NCI-H2196 treated with DMSO at 0.1 percent for 48 hours (cell line): ENCODE measurements around the gene FLNB.
"Not testable (repeated sequence)": the region's sequence is repeated elsewhere in the genome, so short reads cannot be mapped to it uniquely, and the experiment has no call there.

ENCODE experiments used
- DNase-seq: peaks from one replicate; lab custom pipeline; 2025; ENCODE audit not compliant: unreplicated experiment; lab: John Stamatoyannopoulos, UW

FLNB gene

GRCh38 chr3:58051658-58052261, 43.5 kb downstream of the FLNB start:
- not testable (repeated sequence) for DNase-seq

- DNase-seq: no peak
Observed at GRCh38 chr3:58052373-58053273, 44.4 kb downstream of the FLNB start.

DNA sequence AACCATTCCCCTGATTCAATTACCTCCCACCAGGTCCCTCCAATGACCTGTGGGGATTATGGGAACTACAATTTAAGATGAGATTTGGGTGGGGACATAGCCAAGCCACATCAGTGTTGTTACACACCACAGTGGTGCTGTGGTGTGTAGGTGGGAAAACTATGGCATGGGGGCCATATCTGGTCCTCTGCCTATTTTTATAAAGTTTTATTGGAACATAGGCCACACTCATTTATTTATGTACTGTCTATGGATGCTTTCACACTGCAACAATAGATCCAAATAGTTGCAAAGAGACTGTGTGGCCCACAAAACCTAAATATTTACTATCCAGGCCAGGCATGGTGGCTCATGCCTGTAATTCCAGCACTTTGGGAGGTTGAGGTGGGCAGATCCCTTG, 46.4 kb downstream of the FLNB start:
- no peak for DNase-seq

GRCh38 chr3:58055314-58055713, 47.1 kb downstream of the FLNB start:
- no peak for DNase-seq

GRCh38 chr3:58055891-58056290, 47.7 kb downstream of the FLNB start:
- not testable (repeated sequence) for DNase-seq

- no peak for DNase-seq
Observed at GRCh38 chr3:58058361-58059263, 50.4 kb downstream of the FLNB start.

- DNase-seq: no peak
Observed at GRCh38 chr3:58059349-58060321, 51.4 kb downstream of the FLNB start.

DNA sequence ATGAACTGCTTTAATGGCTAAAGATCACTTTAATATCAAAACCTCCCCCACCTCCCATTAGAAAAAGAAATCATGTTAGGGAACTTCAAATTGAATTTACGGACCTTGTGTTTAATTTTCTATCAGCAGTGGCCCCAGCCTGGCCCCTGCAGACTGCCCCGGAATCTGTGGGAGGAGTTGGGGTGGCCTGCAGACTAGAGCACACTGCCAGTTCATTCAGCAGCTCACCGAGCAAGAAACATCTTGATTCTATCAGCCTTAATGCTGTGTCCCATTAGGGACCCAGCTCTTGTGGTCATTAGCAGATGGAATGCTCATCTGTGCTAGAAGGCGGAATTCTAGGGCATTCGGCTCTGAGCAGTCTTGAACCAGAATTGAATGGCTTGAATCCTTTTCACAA, 54.2 kb downstream of the FLNB start:
- DNase-seq: no peak

- DNase-seq: no peak
Observed at GRCh38 chr3:58063022-58063815, 55.0 kb downstream of the FLNB start.

DNA sequence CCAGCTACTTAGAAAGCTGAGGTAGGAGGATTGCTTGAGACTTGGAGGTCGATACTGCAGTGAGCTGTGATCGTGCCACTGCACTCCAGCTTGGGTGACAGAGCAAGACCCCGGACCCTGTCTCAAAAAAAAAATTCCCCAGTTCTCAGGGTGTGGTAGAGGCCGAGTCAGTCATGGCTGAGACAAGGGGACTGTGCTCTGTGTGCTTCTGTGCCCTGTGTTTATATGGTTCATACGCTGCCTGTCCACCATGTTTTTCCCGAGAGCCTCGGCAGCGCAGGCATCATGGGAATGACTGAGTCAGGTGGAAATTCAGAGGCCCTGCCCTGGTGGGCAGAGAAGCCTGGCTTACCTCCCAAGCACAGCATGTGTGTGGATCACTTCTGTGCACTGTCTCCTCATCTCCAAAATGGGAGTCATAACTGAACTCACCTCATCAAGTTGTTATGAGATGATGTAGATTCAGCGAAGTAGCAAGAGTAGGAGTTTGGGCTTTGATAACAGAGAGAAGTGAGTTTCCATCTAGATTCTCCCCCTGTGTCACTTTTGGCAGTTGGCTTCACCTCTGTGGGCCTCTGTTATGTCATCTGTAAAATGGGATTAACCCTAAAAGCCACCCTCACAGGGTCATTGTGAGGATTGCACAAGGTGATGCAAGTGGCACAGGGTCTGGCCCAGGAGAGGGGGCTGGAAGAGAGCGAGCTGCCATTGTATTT, 56.9 kb downstream of the FLNB start:
- DNase-seq: no peak

DNA sequence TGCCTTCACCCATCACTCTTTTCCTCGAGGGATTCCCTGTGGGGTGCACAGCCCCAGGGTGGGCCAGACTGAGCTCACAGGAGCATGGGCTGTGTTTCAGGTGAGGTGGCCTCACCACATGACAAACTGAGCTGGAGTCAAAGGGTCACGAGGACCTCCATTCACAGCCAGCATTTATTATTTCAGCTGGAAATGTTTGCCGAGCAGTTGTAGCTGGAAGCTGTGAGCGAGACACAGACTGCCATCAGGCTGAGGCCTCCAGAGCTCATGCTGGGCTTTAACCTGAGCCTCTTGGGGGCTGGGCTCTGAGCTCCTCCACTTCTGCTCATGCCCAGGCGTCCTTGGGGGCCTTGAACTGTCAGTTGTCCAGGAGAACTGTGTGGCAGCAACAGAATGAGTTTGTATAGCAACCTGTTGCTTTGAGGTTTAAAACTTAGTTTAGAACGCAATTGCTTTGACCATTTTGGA, 57.5 kb downstream of the FLNB start:
- DNase-seq: no peak

DNA sequence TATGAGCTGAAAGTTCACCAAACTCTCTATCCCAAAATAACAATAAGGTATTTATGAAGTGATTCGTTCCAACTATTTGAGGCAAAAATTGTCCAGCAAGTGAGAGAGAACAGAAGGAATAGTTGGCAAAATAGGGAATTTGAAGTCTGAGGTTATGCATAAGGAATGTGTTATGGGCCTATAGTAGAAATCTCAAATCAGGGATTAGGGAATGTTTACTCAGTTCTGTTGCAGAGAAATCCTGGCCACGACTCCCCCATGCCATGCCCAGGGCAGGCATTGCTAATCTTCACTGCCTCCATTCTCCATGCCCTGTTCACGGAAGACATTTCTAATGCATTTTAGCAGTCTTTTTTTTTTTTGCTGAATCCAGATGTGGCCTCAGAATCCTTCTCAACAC, 58.6 kb downstream of the FLNB start:
- DNase-seq: no peak

GRCh38 chr3:58068122-58068809, 60.0 kb downstream of the FLNB start:
- no peak for DNase-seq

DNA sequence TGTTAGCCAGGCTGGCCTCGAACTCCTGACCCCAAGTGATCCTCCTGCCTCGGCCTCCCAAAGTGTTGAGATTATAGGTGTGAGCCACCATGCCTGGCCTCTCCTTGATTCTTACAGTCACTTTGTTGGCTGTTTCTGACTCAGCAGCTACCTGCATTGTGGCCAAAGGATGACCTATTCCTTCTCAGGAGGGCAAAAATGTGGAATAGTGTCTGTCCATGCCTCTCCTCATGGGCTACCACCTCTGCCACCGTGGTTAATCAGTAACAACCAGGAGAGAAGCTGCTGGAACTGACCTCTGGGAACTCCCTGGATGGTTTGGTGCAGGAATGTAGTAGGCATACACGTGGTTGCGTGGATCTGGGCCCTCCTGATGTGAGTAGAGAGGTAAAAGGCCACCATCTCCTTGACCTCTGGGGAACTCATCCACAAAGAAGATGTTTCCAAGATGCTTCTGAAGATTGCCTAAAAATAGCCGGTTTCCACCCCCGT, 63.3 kb downstream of the FLNB start:
- no peak for DNase-seq

DNA sequence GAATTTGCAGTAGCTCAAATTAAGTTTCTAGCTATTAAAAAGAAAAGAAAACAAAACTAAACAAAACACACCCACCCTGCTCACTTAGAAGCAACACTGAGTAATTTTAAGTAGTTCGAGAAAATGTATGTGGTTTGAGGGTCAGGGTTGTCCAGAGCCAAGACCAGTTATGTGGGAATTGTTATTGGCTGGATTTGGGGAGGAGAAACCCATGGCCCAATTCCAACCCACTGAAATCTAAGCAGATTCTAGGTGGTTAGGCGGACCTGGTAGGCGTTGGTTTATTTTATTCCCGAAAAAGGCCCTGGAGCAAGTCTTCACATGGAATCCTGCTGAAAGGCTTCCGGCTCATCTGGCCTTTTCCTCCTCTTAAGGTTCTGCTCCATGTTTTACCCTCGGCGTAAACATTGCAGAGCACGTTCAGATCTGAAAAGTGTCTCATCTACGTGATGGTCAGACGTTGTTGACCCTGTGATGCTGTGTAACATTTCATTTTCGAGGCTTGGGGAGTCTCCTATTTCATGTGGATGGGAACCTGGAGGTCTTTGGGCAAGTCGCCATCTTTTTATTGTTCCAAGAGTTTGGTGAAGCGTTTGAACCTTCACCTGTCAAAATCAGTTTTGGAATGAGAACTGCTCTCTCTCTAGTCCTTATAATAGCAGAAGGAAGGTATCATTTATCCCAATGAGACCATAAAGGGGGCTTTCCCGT, 64.0 kb downstream of the FLNB start:
- DNase-seq: no peak

DNA sequence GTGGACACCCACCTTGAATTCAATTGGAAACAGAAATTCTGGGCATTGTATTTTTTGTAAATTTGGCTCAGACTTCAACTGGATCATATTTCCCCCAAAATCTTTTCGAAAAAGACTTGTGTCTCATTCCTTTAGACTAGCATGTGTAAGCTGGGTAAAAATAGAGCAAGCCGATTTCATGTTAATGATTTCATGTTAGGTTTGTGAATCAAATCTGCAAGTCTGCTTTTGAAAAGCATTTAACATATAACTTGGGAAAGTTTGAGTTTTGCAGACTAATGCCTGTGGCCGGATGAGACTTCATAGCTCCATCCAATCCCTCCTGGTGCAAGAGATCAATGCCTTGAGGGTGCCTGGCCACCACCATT, 64.5 kb downstream of the FLNB start:
- DNase-seq: no peak

DNA sequence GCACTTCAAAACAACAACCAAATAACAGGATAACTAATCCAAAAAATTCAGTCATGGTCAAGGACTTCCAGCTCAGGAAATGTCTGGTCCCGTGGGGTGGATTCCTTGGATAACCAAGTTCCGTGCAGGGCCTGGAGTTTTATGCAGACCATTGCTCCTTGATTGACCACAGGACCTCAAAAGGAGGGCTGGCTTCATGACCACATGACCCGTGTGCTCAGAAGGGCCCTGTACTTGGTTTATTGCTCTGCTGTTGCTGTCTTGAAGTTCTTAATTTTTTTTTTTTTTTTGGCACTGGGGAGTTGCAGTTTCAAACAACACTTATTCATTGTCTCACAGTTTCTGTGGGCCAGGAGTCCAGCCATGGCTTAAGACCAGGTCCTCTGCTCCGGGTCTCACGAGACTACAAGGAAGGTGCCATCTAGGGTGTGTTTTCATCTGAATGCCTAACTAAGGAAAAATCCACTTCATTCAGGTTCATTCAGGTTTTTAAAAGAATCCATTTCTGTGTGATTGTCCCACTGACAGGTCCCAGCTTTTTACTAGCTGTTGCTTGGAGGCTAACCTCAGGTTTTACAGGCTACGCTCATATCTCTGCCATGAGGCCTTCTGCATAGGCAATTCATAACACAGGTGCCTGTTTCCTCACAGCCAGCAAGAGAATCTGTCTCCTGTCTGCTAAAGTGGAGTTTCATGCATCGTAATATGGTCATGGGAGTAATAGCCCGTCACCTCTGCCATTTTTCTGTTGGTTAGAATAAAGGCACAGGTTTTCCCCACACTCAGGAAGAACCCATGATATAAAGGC, 65.3 kb downstream of the FLNB start:
- no peak for DNase-seq
